ENCODE measurements around the gene KBTBD4.
A peak's percentile ranks its signal among the peaks of the same experiment; 100 is the strongest.

KBTBD4 gene
- total RNA-seq = 46.6 to 60.3 (median 56.6) reads per million in 4 experiments

- peak; percentile 84 for DNase-seq
Observed at GRCh38 chr11:47578524-47579494, at the start of gene KBTBD4, which contains the start of gene NDUFS3. Gene KBTBD4, minus strand, starts transcription at chr11:47578970. Its CDS starts 19 bp downstream, at chr11:47578951. Gene NDUFS3, plus strand, starts transcription at chr11:47579074. Its CDS starts 18 bp downstream, at chr11:47579092.

DNA sequence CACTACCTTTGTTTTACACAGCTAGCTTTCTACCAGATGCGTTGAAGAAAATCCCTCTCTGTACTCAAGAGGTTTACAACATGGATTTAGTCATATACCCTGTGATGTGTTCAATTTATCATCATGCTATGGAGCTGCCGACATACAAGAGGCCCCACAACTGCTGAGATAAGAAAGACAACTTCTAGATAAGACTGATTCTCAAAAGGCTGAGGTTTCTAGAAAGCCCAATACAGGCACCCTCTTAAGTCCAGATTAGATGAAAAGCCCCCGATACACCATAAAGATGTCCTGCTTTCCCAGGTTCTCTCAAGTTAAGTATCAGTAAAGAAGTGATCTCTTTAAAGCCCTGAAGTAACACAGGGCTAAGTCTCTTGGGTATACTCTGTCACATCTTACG is 49.3 kb upstream of the KBTBD4 start:
- no peak for DNase-seq

GRCh38 chr11:47626234-47626633 is 47.5 kb upstream of the KBTBD4 start:
- DNase-seq = no peak

DNA sequence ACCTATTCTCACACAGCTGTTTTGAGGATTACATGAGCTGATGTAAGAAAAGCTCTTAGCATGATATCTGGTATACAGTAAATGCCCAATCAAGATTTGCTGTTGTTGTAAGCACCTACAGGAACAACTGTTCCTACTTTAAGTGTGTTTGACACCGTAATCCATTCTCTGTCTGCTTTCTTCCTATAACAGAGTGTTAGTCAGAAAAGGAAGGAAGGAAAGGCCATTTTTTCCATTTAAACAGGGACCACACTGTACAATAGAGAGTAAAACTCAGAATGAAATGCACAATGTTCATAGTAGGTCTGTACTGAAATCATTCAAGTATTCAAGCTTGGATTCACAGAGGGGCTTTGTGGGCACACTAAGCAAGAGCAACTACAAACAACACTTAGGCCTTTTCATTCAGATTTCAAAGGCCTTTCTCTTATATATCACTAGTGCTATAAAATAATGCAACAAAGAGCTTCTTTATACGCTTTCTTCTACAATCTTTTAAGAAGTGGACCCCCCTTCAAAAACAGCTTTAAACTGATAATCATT is 42.1 kb upstream of the KBTBD4 start:
- DNase-seq = no peak

DNA sequence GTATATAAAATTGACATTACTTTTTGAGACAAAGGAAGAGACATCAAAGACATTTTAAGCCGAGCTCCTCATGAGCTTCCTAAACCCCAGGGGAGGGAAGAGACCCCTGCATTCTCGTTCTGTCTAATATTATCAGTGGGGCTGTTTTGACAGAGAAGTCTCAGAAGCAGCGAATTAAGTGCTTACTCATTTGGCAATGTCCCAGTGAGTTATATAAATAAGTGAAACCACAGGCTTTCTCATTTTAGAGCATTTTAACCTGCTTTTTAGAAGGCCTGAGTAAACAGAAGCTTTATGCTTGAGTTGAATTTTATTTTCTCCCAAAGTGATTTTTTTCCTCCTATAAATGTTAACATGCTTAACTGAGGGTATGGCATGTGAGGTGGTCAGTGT is 38.6 kb upstream of the KBTBD4 start:
- no peak for DNase-seq

- no peak for DNase-seq
Observed at GRCh38 chr11:47616726-47617416, 38.1 kb upstream of the KBTBD4 start.

DNA sequence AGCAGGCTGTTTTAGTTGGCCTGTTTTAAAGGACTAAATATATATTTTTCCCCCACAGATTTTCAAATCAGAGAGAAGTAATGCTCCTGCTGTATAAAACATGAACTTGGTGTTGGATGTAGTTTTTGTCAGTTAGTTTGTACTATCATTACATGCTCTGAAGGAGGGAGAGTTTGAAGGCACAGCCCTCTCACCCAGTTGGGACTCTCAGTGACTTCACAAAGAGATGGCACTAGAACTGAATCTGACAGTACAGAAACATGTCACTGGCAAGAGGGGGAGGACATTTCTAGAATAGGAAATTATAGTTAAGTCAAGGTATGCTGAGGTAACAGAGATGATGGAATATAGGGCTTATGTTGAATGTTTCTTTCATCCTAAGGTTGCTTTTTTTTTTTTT is 36.5 kb upstream of the KBTBD4 start:
- DNase-seq = no peak

- DNase-seq = no peak
Observed at GRCh38 chr11:47611348-47611794, 32.6 kb upstream of the KBTBD4 start.

- DNase-seq = no peak
Observed at GRCh38 chr11:47609675-47610074, 30.9 kb upstream of the KBTBD4 start.

DNA sequence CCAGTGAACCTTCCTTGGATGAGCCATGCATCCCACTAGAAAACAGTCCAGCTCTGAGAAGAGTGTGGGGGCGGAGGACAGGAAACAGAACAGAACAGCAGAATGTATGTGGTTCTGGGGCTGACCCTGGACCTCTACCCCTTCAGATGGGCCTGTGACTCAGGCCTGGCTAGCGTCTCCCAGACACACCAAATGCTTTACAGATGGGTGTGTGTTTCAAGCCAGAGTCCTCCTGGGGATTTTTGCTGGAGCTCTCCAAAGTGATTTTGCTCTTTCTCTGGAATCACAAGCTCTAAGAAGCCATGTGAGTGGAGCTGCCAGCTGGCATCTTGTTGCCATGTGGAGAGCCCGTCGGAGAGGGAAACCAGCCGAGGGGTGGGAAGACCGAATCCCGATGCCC is 28.6 kb upstream of the KBTBD4 start:
- no peak for DNase-seq

DNA sequence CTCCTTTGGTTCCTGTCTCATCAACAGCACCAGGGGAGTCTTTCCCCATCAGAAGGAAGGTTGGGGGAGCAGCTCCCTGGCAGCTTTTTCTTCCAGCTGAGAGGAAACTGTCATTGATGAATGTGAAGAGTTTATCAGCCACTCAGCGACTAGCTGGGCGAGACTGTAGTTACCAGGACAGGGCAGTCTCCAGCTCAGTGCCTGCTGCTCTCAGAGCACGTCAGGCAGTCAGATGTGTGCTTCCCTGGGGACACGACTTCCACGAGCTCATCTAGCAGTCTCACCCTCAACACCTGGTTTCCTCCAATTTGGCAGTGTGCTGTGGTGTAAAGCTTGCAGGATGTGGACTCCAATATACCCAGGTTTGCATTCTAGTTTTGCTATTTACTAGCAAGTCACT is 28.0 kb upstream of the KBTBD4 start:
- no peak for DNase-seq

DNA sequence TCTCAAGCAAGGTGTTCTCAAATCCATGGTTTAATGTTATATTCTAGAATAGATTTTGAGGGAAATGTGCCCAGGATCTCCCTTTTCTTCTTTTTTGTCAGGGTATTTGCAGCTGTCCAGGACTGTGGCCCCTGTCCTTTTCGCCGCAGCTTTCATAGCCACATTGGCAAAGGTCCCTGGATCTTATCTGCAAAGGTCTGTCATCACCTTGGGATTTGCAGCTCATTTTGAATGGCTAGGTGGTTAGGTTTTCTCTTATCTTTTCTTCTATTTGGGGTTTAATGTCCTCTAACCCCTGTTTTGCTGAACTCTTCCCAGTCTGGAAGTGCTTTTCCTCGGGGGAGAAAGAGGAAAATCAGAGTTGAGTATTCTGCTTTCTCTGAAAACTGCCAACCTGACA is 27.2 kb upstream of the KBTBD4 start:
- DNase-seq = no peak

DNA sequence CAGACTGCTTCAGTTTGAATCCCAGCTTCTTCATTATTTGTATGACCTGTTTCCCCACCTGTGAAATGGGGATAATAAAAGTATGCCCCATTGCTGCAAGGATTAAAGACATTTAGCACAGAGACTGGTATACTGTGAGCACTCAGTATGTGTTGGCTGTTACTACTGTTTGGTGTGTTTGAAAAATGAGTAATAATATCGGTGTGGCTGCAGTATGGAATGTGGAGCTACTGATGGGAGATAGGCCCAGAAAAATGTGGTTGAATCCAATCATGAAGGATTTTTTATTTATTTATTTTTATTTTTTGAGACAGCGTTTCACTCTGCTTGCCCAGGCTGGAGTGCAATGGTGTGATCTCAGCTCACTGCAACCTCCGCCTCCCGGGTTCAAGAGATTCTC is 24.5 kb upstream of the KBTBD4 start:
- DNase-seq = no peak

GRCh38 chr11:47599902-47600301 is 21.1 kb upstream of the KBTBD4 start:
- no peak for DNase-seq

DNA sequence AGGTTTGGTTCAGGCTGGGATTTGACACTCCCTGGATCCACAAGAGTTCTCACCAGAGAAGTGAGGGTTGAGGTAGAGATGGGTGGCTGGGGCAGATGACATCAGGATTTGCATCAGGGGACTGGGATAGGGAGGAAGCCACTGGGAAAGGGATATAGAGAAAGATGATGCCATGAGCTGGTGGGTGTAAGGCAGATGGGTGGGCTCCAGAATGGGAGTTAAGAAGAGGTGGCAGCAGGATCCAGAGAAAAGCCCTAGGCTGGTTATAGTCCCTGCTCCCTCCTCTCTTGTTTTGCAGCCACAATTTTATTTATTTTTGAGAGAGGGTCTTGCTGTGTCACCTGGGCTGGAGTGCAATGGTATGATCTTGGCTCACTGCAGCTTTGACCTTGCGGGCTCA is 17.2 kb upstream of the KBTBD4 start:
- no peak for DNase-seq

- no peak for DNase-seq
Observed at GRCh38 chr11:47595029-47595428, 16.3 kb upstream of the KBTBD4 start.

- DNase-seq = no peak
Observed at GRCh38 chr11:47593934-47594855, 15.4 kb upstream of the KBTBD4 start, which contains the start of gene C1QTNF4. Gene C1QTNF4, minus strand, starts transcription at chr11:47594411. Its CDS starts 3,601 bp downstream, at chr11:47590810.

GRCh38 chr11:47593492-47593933 is 14.7 kb upstream of the KBTBD4 start:
- no peak for DNase-seq

- DNase-seq = no peak
Observed at GRCh38 chr11:47592970-47593369, 14.2 kb upstream of the KBTBD4 start.

GRCh38 chr11:47592251-47592650 is 13.5 kb upstream of the KBTBD4 start:
- DNase-seq = no peak

DNA sequence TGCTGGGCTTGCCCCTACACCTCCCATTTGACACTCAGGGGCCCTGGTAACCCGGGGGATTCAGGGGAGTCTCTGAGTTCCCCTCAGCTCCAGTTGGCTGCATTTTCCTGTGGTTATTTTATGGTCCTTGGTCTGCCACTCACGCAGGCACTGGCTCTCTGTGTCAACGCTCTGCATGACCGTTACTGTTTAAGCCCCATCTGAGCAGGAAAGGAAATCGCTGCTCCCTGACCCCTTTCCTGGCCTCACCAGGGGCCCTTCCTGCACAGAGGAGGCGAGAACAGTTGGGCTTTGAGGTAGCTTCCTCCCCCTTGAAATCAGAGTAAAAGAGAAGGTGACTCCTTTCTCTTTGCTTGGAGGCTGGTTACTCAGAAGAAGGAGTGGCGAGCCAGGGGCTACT is 13.0 kb upstream of the KBTBD4 start:
- DNase-seq = no peak

All from effector CD8-positive, alpha-beta T cell (primary cell).